Stimulated activated CD8-positive, alpha-beta memory T cell treated with anti-CD3 and anti-CD28 coated beads, Interleukin-2, amount 100 ng/mL, for 1 hour (primary cell): Measurements from ENCODE around the gene BSCL2.
A peak's percentile ranks its signal among the peaks of the same experiment; 100 is the strongest.
"Not testable (repeated sequence)": the region's sequence is repeated elsewhere in the genome, so short reads cannot be mapped to it uniquely, and the experiment has no call there.

Experiments used
- DNase-seq, 2 donors: peaks; one replicate each; pipeline ENCODE4 v3.0.0-alpha.2; 2020; ENCODE audit warnings: low read depth in 2 of 2

BSCL2 gene

DNA sequence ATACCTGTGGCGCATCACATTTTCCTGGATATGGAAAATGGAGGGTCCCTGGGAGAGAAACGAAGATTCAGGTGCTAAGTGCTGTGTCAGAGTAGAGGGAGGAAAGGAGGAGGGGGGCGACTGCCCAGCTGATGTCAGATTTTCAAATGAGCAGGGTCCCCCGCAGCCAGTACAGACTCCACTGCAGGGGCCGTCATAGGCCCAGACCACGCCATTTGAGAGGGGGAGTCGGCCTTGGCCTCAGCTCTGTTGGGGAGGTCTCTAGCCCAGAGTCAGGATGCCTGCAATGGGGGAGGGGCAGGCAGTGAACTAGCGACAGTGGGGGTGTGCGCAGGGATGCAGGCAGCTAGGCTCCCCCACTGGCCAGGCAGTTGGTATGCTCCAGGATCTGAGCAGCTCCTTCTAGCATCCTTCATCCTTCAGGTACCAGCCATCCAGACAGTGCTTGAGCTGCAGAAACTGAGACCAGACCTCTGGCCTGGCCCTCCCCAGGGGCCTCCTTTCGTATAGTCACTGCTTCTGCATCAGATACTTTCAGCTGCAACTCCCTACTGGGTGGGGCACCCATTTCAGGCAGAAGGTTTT lies at the start of gene BSCL2, which contains the start of gene GNG3:
Gene BSCL2 (minus strand): TSS at position 148 of the 585 bp plus-strand sequence. CDS start 229 bp downstream, outside the sequence.
Gene GNG3 (plus strand): TSS at position 400 of the 585 bp plus-strand sequence. CDS start 620 bp downstream, outside the sequence.
- no peak for DNase-seq

DNA sequence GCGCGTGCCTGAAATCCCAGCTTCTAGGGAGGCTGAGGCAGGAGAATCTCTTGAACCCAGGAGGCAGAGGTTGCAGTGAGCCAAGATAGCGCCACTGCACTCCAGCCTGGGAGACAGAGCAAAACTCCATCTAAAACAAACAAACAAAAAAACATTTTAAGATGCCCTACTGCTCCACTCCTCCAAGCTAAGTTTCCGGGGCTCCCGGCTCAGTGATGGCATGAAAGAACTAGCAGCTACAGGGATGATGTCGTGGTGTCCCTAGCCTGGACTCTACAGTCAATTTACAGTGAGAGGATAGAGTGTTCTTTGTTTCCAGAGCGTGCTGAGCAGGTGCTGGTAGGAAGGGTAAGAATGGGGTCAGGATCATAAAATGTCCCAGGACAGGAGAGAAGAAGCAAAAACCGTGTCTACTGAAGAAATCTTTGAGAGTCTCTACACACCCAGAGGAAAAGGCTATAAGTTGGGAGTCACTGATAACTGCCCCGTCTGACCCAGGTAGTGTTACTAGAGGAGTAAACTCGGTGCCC lies 47.9 kb upstream of the BSCL2 start:
- DNase-seq = no peak

DNA sequence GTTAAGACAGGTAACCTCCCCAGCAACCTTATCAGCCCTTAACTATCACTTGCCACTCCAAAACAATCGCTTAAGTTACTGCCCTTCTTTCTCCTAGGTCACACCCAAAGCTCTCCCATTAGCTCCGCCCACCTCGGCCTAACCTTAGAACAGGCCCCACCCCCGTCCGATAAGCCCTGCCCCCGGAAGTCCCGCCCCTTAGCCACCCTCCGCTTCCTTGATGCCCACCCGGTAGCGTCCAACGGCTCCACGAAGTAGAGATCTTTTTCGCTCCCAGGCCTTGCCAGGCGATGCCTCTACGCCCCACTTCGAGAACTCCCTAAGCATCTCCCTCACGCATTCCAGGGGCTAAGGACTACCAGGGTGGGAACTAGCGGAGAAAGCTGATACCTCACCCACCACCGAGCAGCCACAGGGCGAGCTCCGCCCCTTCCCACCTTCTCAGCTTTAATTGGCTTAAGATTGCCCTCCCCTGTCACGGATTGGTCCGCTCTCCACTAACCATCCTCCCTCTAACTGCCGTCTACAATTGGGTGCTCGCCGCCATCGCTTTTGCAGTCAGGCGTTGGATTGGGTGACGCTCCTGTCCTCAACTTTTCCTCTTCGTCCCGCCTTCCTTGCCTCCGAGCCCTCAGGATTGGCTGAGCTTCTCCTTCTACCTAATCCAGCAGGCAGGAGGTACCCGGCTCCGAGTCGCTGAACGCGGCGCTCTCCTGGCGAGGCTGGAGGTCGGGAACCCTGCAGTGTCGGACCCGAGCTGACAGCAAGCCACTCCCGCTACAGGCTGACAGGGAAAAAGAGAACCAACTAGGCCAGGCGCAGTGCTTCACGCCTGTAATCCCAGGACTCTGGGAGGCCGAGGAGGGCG lies 46.7 kb upstream of the BSCL2 start, which contains the start of gene ZBTB3:
Gene ZBTB3 (minus strand): TSS at position 425 of the 868 bp plus-strand sequence. CDS start 496 bp downstream, outside the sequence.
- peak; percentile 91 to 96 for DNase-seq

DNA sequence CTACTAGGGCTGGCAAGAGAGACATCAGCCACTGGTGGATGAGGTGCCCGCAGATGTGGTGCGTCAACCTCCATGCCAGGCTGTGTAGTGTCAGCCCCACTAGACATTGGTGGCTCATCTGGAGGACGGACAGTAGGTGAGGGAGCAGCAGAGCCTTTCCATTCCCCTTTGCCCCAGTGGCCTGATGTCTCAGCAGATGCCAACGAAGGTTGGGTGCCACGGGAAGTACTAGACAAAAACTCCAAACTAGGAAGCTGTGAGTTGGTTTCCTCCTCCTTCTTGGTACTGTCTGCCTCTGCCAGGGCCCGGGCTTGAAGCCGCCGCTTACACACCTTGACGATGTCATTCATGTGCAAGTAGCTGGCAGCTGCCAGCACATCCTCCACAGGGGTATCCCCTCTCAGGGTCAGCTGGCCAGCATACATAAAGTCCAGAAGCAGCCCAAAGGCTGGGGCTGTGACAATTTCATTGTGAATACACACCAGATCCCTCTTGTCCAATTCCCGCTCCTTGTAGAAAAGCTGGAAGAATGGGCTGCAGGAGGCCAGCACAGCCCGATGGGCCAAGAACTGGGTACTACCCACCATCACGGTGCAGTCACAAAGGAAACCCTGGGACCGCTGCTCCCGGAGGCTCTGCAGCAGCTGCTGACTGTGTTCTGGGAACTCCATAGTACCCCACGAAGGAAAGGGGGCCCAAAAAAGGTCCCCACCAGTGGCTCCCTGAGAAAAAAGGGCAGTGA lies 45.9 kb upstream of the BSCL2 start:
- no peak for DNase-seq

DNA sequence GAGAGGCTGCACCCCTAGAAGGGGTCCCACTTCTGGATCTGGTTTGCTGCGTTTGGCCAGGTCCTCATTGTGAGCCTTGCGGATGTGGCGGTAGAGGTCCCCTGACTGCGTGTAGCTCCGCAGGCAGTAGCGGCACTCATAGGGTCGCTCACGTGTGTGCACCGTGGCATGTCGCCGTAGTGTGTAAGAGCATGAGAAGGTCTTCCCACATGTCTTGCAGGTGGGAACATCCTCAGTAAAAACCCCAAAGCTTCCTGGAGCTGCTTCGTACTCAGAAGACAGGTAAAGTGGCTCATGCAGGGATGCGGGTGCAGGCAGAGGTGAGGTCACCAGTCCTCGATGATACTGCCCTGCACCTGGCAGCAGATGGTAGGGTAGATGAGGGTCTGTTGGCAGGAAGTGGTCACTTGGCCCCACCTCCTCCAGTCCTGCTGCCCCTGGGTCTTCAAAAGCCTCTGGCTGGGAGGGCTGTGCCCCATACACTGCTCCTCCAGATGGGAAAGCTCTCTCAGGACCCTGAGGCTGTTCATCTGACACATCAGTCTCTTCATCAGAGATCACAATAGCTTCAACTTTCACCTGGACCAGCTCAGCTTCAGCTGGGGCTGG lies 45.1 kb upstream of the BSCL2 start:
- DNase-seq = no peak

DNA sequence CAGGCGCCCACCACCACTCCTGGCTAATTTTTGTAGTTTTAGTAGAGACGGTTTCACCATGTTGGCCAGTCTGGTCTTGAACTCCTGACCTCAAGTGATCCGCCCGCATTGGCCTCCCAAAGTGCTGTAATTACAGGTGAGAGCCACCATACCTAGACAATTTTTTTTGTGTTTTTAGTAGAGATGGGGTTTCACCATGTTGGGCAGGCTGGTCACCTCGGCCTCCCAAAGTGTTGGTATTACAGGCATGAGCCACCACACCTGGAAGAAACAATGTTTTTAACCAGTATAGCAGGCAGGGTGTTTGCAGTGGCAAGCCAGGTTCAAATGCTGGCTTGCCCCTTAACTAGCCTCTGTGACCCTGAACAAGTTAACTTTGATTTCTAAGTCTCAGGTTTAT lies 42.7 kb upstream of the BSCL2 start:
- not testable (repeated sequence) for DNase-seq

DNA sequence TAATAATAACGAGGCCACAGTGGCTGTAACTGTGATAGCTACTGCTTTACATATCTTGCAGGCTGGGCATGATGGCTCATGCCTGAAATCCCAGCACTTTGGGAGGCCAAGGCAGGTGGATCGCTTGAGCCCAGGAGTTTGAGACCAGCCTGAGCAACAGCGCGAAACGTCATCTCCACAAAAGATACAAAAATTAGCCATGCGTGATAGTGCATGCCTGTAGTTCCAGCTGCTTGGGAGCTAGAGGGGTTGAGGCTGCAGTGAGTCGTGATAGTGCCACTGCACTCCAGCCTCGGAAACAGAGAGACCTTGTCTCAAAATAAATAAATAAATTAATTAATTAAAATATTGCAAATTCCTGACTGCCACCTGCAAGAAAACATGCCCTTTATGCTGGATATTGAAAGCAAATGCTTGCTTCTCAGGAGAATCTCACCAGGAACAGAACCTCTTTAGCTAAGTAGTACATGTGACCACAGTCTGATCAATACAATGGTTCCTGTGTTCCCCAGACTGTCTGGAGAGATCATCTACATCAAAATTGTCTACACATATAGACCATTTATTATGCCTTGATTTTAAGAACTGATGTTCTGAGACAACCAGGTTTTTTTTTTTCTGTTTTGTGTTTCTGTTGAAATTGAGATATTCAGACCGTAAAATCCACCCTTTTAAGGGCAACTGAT lies 40.4 kb upstream of the BSCL2 start:
- DNase-seq = no peak

DNA sequence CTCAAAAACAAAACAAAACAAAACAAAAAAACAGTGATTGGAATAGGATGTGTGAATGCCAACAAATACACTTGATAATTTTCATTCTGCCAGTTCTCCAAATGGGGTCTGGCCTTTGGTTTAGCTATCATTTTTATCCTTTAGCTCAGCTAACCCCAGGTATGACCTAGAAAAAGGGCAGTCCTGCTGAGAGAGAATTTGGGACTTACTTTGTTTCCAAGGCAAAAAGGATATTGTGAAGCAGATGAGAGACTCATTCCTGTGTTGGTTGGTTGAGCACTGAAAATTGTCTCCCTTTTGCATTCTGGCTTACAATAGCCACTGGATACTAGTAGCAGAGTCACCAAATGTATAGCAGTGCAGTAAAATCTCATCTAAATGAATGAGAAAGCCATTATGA lies 30.0 kb upstream of the BSCL2 start:
- no peak for DNase-seq

DNA sequence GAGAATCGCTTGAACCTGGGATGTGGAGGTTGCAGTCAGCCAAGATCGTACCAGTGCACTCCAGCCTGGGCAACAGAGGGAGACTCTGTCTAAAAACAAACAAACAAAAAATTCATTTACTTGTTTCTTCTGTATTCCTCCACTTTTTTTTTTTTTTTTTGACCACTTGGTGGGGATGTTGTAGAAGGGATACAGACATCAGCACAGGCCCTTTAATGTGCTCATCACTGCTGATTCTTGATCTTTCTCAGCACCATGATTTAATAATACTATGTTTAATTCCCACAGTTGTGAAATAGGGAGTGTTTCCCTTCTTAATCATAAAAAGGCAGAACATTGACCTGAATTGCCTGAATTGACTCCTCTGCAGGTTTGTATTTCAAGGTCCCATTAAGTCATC lies 25.6 kb upstream of the BSCL2 start:
- no peak for DNase-seq

DNA sequence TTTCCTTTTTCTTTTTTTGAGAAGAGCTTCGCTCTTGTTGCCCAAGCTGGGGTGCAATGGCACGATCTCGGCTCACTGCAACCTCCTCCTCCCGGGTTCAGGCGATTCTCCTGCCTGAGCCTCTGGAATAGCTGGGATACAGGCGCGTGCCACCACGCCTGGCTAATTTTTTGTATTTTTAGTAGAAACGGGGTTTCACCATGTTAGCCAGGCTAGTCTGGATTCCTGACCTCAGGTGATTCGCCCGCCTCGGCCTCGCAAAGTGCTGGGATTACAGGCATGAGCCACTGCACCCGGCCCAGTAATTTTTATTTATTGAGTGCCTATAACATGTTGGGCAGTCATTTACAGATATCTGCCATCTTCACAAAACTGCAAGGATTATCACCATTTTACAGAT lies 22.9 kb upstream of the BSCL2 start:
- not testable (repeated sequence) for DNase-seq

DNA sequence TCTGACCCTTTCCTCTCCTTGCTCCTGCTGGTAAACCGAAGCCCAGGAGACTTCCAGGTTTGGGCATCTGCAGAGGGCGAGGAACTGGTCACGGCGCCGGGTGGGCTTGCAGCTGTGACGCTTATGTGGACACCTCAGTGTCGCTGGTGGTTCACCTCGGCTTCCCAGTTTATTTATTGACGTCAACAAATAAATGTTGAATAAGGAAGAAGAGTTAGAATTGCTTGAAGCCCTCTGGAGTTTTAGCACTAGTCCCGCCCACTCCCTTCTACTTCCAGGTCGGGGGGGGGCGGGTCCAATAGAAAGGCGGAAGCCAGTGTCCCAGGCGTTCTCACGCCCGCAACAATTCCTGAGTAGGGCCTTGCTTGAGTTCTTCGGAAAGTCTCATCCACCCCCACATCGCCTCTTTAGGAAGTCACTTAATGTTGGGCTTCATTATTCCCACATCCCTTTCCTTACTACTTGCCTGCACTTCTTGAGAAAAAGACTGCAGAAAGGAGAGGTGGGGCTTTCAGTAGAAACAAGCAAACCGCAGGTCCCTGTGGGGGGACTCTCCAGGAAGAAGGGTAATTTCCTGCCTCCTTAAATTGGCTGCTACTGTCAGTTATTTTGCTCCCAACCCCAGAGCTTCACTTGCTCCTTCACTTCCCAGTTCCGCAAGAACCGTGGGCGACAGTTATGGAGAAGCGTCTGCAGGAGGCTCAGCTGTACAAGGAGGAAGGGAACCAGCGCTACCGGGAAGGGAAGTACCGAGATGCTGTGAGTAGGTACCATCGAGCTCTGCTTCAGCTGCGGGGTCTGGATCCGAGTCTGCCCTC lies 21.2 kb upstream of the BSCL2 start, which contains the start of gene TTC9C:
Gene TTC9C (plus strand): TSS at position 316 of the 818 bp plus-strand sequence. CDS start 363 bp downstream, at position 679.
- peak; percentile 58 to 74 for DNase-seq

DNA sequence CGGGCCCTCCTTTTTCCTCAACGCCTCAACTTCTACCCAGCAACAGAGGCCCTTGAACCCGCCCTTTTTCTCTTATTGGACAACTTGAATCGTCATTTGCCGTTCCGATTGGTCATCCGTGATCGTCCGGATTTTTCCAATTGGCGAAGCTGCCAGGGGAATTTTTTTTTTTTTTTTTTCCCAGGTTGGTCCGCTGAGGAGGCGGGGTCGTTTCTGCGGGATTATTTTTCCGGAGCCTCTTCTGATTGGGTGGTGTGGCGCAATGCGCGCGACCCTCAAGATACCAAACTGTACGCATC lies 20.6 kb upstream of the BSCL2 start:
- peak; percentile 51 to 66 for DNase-seq

DNA sequence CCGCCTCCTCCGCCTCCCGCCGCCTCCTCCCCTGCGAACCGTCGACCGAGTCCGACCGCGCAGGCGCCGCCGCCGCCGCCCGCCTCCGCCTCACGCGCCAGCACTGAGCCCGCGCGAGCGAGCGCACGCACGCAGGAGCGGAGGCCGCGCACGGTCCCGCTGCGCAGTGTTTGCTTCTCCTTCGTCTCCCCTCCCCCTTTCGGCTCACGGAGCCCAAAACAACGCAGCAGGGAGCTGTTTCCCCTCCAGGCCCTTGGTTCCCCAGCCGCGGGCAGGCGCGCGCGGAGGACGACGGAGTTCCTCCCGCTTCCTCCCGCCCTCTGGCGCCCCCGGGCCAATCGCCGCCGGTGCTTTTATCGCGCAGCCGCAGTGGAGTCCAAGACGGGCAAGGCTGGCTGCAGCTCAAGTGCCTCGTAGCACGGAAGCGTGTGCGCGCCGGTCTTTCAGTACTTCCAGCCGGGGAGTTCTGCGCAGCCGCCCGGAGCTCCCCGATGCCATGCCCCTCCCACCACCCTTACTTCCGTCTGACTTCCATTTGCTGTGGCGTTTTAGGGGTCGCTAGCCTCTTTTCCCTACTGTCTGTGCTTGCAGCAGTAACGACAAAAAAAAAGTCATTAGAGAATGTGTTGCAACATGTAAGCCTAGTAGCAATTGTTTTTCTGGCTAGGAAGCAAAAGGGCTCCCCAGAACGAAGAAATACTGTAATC lies 20.1 kb upstream of the BSCL2 start, which contains the start of gene HNRNPUL2:
Gene HNRNPUL2 (minus strand): TSS at position 293 of the 707 bp plus-strand sequence. CDS start 301 bp downstream, outside the sequence.
- DNase-seq = peak; percentile 96 to 98

DNA sequence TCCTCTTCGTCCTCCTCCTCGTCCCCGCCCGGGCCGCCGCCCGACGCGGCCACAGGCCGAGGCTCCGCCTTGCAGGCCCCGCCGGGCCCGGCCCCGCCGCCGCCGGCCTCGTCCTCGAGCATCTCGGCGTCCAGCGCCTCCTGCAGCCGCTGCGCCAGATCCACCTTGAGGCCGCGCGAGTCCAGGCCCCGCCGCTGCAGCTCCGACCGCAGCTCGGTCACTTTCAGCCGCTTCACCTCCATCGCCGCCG lies 19.6 kb upstream of the BSCL2 start:
- DNase-seq = no peak

DNA sequence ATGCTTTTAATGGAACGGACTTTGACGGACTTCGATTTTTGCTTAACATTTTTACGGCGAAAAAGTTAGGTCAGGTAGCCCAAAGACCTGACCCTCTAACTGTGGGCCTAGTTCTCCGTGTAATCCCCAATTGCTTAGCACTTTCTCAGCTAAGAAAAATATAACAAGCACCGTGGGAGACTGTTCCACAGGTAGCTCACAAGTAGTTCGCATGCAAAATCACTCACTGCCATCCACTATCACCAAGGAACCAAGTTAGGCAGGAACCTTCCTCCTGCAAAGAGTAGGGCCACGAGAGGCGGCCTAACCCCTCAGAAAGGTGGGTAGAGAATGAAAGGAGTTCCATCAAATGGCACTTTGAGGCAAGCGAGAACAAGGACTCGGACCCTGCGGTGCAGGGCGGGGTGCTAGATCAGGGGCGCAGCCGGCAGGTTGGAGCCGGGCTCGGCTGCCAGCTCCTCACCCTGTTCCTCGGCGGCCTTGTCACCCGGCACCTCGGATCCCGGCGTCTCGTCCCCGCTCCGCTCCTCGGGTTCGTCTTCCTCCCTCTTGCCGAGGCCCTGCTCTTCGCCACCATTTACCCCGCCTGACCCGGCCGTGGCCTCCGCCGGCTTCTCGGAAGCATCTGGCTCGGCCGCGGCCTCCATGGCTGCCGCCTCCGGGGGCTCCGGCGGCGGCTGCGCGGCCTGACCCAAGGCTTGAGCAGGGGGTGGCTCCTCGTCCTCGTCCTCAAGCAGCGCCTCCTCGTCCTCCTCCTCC lies 19.1 kb upstream of the BSCL2 start:
- no peak for DNase-seq

DNA sequence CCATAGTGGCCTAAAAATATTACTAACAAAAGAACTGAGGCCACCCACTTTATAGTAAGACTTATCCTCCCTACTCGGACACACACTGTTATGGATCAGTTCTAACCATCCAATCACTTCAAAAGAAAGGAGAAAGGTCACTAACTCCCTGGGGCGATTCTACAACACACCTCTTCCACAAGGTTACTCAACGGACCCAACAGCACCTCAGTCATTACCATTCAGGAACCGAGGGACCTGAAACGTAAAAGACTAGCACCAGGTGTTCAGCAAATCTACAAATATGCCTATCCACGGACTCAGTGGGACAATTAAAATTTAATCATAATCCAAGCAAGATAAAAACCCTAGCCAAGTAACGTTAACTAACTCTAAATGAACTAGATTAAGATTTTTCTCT lies 18.4 kb upstream of the BSCL2 start:
- no peak for DNase-seq

DNA sequence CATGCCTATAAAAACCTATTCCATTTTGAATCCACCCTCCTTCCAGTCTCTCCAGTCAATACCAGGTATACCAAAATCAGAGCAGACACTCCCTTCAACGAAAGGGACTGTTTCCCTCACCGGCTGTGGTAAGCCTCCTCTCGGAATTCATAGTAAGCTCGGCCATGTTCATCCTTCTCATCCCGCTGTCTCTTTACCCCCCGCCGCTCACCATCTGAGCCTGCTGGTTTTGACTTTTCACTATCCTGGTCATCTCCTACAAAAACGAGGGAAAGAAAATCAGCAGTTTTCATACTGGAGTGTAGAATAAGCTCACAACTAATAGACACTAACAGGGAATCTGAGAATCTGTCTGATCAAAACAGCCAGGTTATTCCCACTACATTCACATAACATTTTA lies 16.9 kb upstream of the BSCL2 start:
- DNase-seq = no peak

DNA sequence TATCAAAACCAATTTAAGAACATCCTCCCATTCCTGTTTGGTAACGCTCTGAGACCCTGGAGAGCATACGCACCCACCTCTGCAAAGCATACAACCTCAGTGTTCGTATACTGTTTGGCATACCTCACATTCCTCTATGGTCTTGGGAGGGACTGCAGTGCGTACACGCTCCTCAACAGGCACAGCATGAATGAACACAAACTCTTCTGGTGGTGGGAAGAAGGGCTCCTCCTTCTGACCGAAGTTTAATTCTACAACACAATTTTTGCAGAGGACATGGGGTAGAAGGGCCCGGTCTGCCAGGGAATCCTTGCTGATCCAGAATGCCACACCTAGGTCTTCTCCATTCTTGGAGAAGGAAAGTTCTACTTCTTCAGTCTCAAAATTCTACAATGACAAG lies 14.8 kb upstream of the BSCL2 start:
- DNase-seq = no peak
